Ovary (tissue), 3 donors: ENCODE measurements around the gene PKP2.

Source experiments
- EP300 ChIP-seq: sonication (generic); formaldehyde crosslinking; IDR thresholded peaks from one replicate; pipeline ENCODE4 v1.6.1; 2017; ENCODE audit warnings: antibody characterized with exemption
- POLR2A ChIP-seq: fragments of 450-650 bp; IDR thresholded peaks from one replicate; pipeline ENCODE4 v1.6.1; 2017; ENCODE audit warnings: antibody characterized with exemption, mild to moderate bottlenecking, moderate library complexity
- TF ChIP-seq, protein P1 (sequence below), 3 donors: fragments of 450-650 bp in 2 of 3; fragments of 200-600 bp in 1 of 3; IDR thresholded peaks; one replicate each; pipeline versions ENCODE4 v1.5.1 to v1.8.0; 2016 to 2022; ENCODE audit warnings: antibody characterized with exemption in 3 of 3, mild to moderate bottlenecking in 1 of 3
- donor health status: DM: no; HTN: no; CAD: no.

DNA sequence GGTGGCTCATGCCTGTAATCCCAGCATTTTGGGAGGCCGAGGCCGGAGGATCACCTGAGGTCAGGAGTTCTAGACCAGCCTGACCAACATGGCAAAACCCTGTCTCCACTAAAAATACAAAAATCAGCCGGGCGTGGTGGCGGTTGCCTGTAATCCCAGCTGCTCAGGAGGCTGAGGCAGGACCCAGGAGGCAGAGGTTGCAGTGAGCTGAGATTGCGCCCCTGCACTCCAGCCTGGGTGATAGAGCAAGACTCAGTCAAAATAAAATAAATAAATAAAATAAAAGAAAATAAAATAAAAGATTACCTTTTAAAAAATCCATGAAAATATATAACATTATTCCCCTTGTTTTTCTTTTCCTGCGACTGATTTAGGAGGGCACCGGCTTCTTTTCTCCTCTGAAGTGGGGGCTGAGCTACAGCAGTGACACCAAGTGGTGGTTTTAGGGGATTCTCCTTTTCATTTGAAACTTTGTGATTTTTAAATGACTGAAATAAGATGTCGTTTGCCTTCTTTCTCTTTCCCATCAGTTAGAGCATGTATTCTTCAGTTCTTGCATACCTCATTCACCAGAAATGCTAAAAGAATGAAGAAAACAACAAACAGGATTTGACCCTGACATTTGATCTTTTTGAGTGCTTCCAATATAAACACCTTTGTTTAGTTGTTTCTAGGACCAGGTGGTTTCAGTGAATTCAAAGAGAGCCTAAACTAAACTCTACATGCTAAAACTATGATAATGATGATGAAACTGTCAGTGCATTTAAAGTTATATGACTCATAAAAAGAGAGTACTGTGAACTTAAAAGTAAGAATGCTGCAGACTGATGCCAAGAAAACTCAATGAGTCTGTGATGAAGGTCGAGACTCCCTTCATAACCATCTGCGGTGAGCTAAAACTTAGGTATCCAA is 22.6 kb upstream of the PKP2 start:
- TF ChIP-seq, protein P1, sequence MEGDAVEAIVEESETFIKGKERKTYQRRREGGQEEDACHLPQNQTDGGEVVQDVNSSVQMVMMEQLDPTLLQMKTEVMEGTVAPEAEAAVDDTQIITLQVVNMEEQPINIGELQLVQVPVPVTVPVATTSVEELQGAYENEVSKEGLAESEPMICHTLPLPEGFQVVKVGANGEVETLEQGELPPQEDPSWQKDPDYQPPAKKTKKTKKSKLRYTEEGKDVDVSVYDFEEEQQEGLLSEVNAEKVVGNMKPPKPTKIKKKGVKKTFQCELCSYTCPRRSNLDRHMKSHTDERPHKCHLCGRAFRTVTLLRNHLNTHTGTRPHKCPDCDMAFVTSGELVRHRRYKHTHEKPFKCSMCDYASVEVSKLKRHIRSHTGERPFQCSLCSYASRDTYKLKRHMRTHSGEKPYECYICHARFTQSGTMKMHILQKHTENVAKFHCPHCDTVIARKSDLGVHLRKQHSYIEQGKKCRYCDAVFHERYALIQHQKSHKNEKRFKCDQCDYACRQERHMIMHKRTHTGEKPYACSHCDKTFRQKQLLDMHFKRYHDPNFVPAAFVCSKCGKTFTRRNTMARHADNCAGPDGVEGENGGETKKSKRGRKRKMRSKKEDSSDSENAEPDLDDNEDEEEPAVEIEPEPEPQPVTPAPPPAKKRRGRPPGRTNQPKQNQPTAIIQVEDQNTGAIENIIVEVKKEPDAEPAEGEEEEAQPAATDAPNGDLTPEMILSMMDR (IDR thresholded peaks at IDR 0.05): peak in 2 of 3 donors; percentile 21 to 68
- TF ChIP-seq POLR2A (no peak), EP300 (no peak)
